Tibial artery (tissue), 4 donors: ENCODE measurements around the gene TRMU.
"Not testable (repeated sequence)": the region's sequence is repeated elsewhere in the genome, so short reads cannot be mapped to it uniquely, and the experiment has no call there.

ENCODE experiments used
- DNase-seq, 2 donors: peaks; one replicate each; pipeline ENCODE4 v3.0.0-alpha.2; 2019
- H3K27ac ChIP-seq, 2 donors: fragments of 200-600 bp; sonication (generic) in 1 of 2; 1 replicate in 1 of 2; 2 replicates in 1 of 2; pipeline ENCODE4 v1.5.1; 2018 to 2019; ENCODE audit warnings: mild to moderate bottlenecking in 1 of 2
- H3K27me3 ChIP-seq, 2 donors: fragments of 200-600 bp; sonication (generic) in 1 of 2; one replicate each; pipeline versions ENCODE4 v1.5.1 to v1.6.0; 2016 to 2019
- H3K36me3 ChIP-seq, 3 donors: fragments of 200-600 bp; sonication (generic) in 2 of 3; one replicate each; pipeline ENCODE4 v1.5.1; 2016 to 2019; ENCODE audit warnings: mild to moderate bottlenecking in 2 of 3
- H3K4me1 ChIP-seq, 4 donors: fragments of 200-600 bp; sonication (generic) in 2 of 4; 1 replicate in 3 of 4; 2 replicates in 1 of 4; pipeline ENCODE4 v1.5.1; 2016 to 2019
- H3K4me3 ChIP-seq, 2 donors: fragments of 200-600 bp; sonication (generic) in 1 of 2; 1 replicate in 1 of 2; 2 replicates in 1 of 2; pipeline ENCODE4 v1.5.1; 2018 to 2019; ENCODE audit warnings: mild to moderate bottlenecking in 2 of 2
- H3K9me3 ChIP-seq, 3 donors: fragments of 200-600 bp; sonication (generic) in 1 of 3; one replicate each; pipeline ENCODE4 v1.5.1; 2016 to 2019
- intact Hi-C: fragments of 100-400 bp; cut with DNase I; formaldehyde crosslinking; loops from one replicate; pipeline ENCODE4 v1.15.0; 2023; ENCODE audit warnings: low total_unique reads
- TF ChIP-seq, protein P1 (sequence below), 2 experiments: fragments of 200-600 bp in 1 of 2; fragments of 450-650 bp in 1 of 2; IDR thresholded peaks; one replicate each; pipeline ENCODE4 v1.5.1; 2017 to 2019; ENCODE audit warnings: antibody characterized with exemption in 2 of 2, mild to moderate bottlenecking in 1 of 2, moderate library complexity in 1 of 2

Gene TRMU

DNA sequence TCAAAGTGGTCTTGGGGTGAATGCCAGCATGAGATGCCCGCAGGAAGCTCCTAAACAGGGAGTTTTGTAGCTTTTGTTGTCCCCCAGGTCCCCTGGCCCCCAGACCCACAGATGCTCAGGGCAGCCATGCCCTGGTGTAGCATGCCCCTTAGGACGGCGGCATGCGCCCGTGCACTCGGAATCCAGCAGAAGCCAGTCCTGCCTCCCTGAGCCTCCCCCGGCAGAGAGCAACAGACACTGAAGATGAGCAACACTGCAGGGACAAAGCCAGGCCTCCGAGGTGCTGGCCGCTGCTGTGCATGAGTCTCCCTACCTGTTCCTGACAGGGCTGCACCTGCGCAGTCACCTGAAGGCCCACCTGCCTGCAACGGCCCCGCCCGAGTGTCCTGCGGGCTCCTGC, 59.1 kb downstream of the TRMU start:
- no peak overlapping the region for H3K27ac ChIP-seq
- peaks cover 0 to 7% (median 0%) of the 10 kb centered on the region in 4 donors for H3K4me1 ChIP-seq
- TF ChIP-seq, protein P1, sequence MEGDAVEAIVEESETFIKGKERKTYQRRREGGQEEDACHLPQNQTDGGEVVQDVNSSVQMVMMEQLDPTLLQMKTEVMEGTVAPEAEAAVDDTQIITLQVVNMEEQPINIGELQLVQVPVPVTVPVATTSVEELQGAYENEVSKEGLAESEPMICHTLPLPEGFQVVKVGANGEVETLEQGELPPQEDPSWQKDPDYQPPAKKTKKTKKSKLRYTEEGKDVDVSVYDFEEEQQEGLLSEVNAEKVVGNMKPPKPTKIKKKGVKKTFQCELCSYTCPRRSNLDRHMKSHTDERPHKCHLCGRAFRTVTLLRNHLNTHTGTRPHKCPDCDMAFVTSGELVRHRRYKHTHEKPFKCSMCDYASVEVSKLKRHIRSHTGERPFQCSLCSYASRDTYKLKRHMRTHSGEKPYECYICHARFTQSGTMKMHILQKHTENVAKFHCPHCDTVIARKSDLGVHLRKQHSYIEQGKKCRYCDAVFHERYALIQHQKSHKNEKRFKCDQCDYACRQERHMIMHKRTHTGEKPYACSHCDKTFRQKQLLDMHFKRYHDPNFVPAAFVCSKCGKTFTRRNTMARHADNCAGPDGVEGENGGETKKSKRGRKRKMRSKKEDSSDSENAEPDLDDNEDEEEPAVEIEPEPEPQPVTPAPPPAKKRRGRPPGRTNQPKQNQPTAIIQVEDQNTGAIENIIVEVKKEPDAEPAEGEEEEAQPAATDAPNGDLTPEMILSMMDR (IDR thresholded peaks at IDR 0.05), result no peak
- intact Hi-C loops, result no loop called here
- H3K9me3 ChIP-seq, result no peaks in the 10 kb centered on the region
- DNase-seq, result no peak
- H3K27me3 ChIP-seq, result peaks cover 0 to 2% of the 10 kb centered on the region in 2 donors
- no peak overlapping the region for H3K4me3 ChIP-seq
- H3K36me3 ChIP-seq, result no peaks in the 10 kb centered on the region

DNA sequence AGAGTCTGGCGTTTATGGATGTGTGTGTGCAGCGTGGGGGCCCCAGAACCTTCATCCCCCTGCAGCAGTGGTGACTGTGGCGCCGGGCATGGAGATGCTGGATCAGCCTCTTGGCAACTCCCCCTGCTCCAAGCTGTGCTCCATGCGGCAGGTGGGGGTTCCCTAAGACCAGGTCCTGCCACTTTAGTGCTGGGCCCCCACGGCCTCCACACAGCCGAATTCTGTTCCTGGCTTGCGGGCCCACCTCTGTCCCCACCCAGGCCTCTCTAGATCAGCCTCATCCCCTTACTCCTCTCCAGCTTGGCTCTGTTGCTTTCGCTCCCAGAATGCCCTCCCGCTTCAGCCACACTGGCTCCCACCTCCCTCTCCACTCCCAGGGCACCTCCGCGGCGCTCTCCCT, 59.6 kb downstream of the TRMU start:
- TF ChIP-seq, protein P1 (IDR thresholded peaks at IDR 0.05), result no peak
- intact Hi-C loops, result no loop called here
- H3K27ac ChIP-seq, result no peak overlapping the region
- peaks cover 0 to 4% (median 0%) of the 10 kb centered on the region in 4 donors for H3K4me1 ChIP-seq
- no peak overlapping the region for H3K4me3 ChIP-seq
- peaks cover 0 to 2% of the 10 kb centered on the region in 2 donors for H3K27me3 ChIP-seq
- DNase-seq, result no peak
- no peaks in the 10 kb centered on the region for H3K36me3 ChIP-seq
- H3K9me3 ChIP-seq, result no peaks in the 10 kb centered on the region

DNA sequence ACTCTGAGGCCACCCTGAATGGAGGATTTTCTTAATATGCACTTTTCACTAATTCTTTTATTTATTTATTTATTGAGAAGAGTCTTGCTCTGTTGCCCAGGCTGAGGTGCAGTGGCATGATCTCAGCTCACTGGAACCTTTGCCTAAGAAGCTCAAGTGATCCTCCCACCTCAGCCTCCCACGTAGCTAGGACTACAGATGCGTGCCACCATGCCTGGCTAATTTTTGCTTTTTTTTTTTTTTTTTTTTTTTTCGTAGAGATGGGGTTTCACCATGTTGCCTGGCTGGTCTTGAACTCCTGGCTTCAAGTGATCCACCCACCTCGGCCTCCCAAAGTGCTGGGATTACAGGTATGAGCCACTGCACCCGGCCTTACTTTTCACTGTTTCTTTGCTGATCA, 61.5 kb downstream of the TRMU start:
- DNase-seq, H3K27me3 ChIP-seq, H3K4me3 ChIP-seq, intact Hi-C loops, H3K9me3 ChIP-seq, H3K4me1 ChIP-seq, H3K36me3 ChIP-seq, H3K27ac ChIP-seq: not testable (repeated sequence)

DNA sequence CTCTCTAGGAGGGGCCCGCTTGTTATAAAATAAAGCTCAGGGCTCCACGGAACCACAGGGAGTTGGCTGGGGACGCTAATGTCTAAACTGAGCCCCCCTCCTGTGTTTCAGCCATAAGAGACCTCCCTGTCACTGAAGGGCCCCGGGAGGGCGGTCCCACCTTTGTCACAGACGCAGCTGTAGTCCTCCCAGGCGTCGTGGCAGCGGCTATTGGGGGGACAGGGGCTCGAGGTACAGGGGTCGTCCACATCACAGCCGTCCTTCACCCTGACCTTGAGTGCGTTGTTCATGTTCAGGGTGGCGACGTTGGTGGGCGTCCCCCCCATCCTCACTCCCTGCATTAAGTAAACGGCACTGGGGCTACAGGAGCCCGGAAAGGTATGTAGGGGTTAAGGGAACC, 62.0 kb downstream of the TRMU start:
- no peak for DNase-seq
- TF ChIP-seq, protein P1 (IDR thresholded peaks at IDR 0.05), result no peak
- no peaks in the 10 kb centered on the region for H3K4me1 ChIP-seq
- intact Hi-C loops, result no loop called here
- no peak overlapping the region for H3K27ac ChIP-seq
- H3K9me3 ChIP-seq, result no peaks in the 10 kb centered on the region
- H3K36me3 ChIP-seq, result no peaks in the 10 kb centered on the region
- H3K27me3 ChIP-seq, result peaks cover 0 to 2% of the 10 kb centered on the region in 2 donors
- H3K4me3 ChIP-seq, result no peak overlapping the region

DNA sequence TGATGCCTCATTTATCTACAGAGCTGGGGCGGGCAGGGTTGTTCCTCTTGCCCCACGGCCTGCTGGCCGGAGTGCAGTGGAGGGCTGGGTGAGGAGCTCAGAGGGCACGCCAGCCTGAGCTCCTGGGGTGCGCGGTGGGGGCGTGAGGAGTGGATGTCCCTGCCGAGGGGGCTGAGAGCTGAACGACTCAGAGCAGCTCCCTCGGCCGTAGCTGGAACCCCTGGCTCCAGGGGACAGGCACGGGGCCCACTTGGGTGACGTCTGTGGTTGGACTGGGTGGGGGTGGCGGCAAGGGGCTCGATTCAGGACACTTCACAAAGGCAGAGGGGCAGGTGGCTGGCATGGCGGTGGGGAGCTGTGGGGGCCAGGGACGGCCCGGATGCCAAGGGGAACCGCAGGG, 62.4 kb downstream of the TRMU start:
- DNase-seq, result no peak
- no peak overlapping the region for H3K4me3 ChIP-seq
- intact Hi-C loops, result no loop called here
- no peak overlapping the region for H3K27ac ChIP-seq
- H3K9me3 ChIP-seq, result no peaks in the 10 kb centered on the region
- TF ChIP-seq, protein P1 (IDR thresholded peaks at IDR 0.05), result no peak
- peaks cover 0 to 2% of the 10 kb centered on the region in 2 donors for H3K27me3 ChIP-seq
- no peaks in the 10 kb centered on the region for H3K36me3 ChIP-seq
- H3K4me1 ChIP-seq, result no peaks in the 10 kb centered on the region

DNA sequence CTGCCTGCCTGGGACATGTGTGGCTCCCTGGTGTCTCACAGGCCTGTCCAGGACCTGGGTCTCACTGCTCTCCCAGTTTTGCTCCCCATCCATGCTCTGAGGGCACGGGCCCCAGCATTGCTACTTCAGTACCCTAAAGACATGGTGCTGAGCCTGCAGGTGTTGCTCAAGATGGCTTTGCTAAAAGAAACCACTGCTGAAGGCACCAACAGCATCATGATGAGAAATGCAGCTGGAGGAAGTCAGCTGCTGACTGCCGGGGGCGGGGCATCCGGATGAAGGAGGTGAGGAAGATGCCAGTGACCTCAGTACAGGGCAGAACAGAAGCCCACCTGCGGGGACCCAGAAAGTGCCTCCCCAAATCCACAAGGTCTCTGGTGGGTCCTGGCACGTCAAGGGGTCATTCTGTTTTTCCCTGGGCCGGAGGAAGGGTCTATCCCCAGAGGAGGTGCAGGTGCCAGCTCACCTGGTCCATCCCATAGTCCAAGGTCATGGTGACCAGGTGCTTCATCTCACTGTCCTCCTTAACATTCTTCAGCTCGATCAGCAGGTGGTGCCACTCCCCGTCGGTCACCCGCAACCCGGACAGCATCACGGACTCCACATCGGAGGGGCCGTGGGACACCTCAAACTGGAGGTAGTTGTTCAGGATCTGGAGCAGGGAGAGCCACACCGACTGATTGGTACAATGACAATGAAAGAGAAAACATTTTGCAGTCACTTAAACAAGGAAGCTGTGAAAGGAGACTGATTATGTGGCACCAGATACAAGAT, 63.9 kb downstream of the TRMU start:
- Histone ChIP-seq H3K27ac (no peak overlapping the region), H3K9me3 (no peaks in the 10 kb centered on the region), H3K4me3 (no peak overlapping the region), H3K4me1 (no peaks in the 10 kb centered on the region), H3K36me3 (no peaks in the 10 kb centered on the region), H3K27me3 (peaks cover 0 to under 1% of the 10 kb centered on the region in 2 donors)
- TF ChIP-seq, protein P1 (IDR thresholded peaks at IDR 0.05), result no peak
- no peak for DNase-seq
- intact Hi-C loops, result no loop called here
